GM18498 (cell line): ENCODE measurements around the gene RABGAP1L.
"Not testable (repeated sequence)": the region's sequence is repeated elsewhere in the genome, so short reads cannot be mapped to it uniquely, and the experiment has no call there.

Experiments used
- ATAC-seq: cut with Tn5 transposase; IDR thresholded peaks from one replicate; pipeline ENCODE4 v1.9.1; 2021; ENCODE audit warnings: mild to moderate bottlenecking, moderate library complexity; ENCODE audit not compliant: unreplicated experiment

RABGAP1L gene

GRCh38 chr1:174794861-174795260 is 635.5 kb downstream of the RABGAP1L start:
- no peak for ATAC-seq

- ATAC-seq, result no peak
Measured at GRCh38 chr1:174795806-174796205, 636.5 kb downstream of the RABGAP1L start.

- ATAC-seq, result no peak
Measured at GRCh38 chr1:174797398-174797797, 638.1 kb downstream of the RABGAP1L start.

- ATAC-seq, result peak; percentile 6
Measured at GRCh38 chr1:174799136-174799479, 639.8 kb downstream of the RABGAP1L start.

- no peak for ATAC-seq
Measured at GRCh38 chr1:174800216-174800851, 641.0 kb downstream of the RABGAP1L start.

GRCh38 chr1:174800876-174801275 is 641.6 kb downstream of the RABGAP1L start:
- ATAC-seq, result no peak

- no peak for ATAC-seq
Measured at GRCh38 chr1:174809755-174810280, 650.5 kb downstream of the RABGAP1L start.

- no peak for ATAC-seq
Measured at GRCh38 chr1:174812016-174812415, 652.7 kb downstream of the RABGAP1L start.

GRCh38 chr1:174812656-174813055 is 653.3 kb downstream of the RABGAP1L start:
- ATAC-seq, result no peak

- ATAC-seq, result peak; percentile 54
Measured at GRCh38 chr1:174815036-174815435, 655.7 kb downstream of the RABGAP1L start.

- ATAC-seq, result peak; percentile 61
Measured at GRCh38 chr1:174815474-174815908, 656.2 kb downstream of the RABGAP1L start.

GRCh38 chr1:174816621-174817020 is 657.3 kb downstream of the RABGAP1L start:
- not testable (repeated sequence) for ATAC-seq

- no peak for ATAC-seq
Measured at GRCh38 chr1:174818014-174818616, 658.8 kb downstream of the RABGAP1L start.

- ATAC-seq, result no peak
Measured at GRCh38 chr1:174818951-174819350, 659.6 kb downstream of the RABGAP1L start.

- ATAC-seq, result no peak
Measured at GRCh38 chr1:174819596-174819995, 660.3 kb downstream of the RABGAP1L start.

- no peak for ATAC-seq
Measured at GRCh38 chr1:174825127-174825526, 665.8 kb downstream of the RABGAP1L start.

- ATAC-seq, result no peak
Measured at GRCh38 chr1:174825806-174826205, 666.5 kb downstream of the RABGAP1L start.

GRCh38 chr1:174828264-174828663 is 668.9 kb downstream of the RABGAP1L start:
- no peak for ATAC-seq

GRCh38 chr1:174829990-174830389 is 670.7 kb downstream of the RABGAP1L start:
- ATAC-seq, result no peak

- ATAC-seq, result no peak
Measured at GRCh38 chr1:174836543-174836942, 677.2 kb downstream of the RABGAP1L start.

- ATAC-seq, result no peak
Measured at GRCh38 chr1:174837386-174837785, 678.1 kb downstream of the RABGAP1L start.

- no peak for ATAC-seq
Measured at GRCh38 chr1:174839211-174839610, 679.9 kb downstream of the RABGAP1L start.

- ATAC-seq, result no peak
Measured at GRCh38 chr1:174841747-174842146, 682.4 kb downstream of the RABGAP1L start.
